Activated T-helper 17 cell treated with anti-CD3 and anti-CD28 coated beads, Interleukin-2, amount 50 U/mL, for 72 hours (primary cell): ENCODE data around the gene FASTKD3. TPM values are rescaled to one million over a fixed set of nuclear protein-coding genes. Genes with fewer than 3 reads are reported as not detected.

ENCODE experiments used
- ATAC-seq: fragments of 150-1000 bp; cut with Tn5 transposase; replicated peaks from 2 replicates; pipeline ENCODE4 v1.10.0; 2021; ENCODE audit warnings: mild to moderate bottlenecking, moderate library complexity
- H3K27ac Mint-ChIP-seq: one replicate; pipeline ENCODE4 v1.8.0; 2022; ENCODE audit warnings: mixed read lengths
- H3K27me3 Mint-ChIP-seq: one replicate; pipeline ENCODE4 v1.8.0; 2022; ENCODE audit warnings: mixed read lengths
- H3K36me3 Mint-ChIP-seq: one replicate; pipeline ENCODE4 v1.8.0; 2022; ENCODE audit warnings: low read depth, mild to moderate bottlenecking, mixed read lengths
- H3K4me1 Mint-ChIP-seq: one replicate; pipeline ENCODE4 v1.8.0; 2022; ENCODE audit warnings: mixed read lengths
- H3K4me3 Mint-ChIP-seq: one replicate; pipeline ENCODE4 v1.8.0; 2022; ENCODE audit warnings: mild to moderate bottlenecking, mixed read lengths
- H3K9me3 Mint-ChIP-seq: one replicate; pipeline ENCODE4 v1.8.0; 2022; ENCODE audit warnings: mixed read lengths
- total RNA-seq, 2 donors: library from RNA; stranded (reverse); gene quantifications; one replicate each; pipeline ENCODE4 v1.2.3, GENCODE V29; 2022

FASTKD3 gene
- total RNA-seq, 2 donors from 2014 or later = 7.9 to 13.4 TPM

DNA sequence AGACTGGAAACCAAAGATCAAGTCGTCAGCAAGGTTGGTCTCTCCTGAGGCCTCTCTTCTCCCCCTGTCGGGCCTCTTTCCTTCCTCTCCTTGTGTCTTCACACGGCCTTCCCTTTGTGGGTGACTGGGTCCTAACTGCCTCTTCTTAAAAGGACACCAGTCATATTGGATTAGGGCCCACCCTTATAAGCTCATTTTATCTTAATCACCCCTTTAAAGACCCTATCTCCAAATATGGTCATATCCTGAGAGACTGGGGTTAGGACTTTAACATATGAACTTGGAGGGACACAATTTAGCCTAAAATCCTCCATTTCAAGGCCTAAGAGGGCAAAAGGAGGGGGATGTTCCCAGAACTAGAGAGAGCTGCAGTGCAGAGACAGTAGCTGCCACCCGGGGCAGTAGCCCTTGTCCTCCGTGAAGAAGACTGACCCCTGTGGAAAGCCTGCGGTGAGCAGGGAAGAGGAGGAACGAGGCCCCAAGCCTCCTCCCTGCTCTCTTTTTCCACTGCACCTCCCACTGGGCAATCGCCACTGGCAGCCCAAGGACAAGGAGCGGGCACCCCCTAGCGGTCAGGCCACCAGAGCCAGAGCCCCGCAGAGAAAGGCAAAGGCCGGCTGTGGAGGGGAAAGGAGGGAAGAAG, 52.8 kb downstream of the FASTKD3 start:
- H3K4me3 Mint-ChIP-seq = no peak overlapping the region
- no peaks in the 10 kb centered on the region for H3K36me3 Mint-ChIP-seq
- no peaks in the 10 kb centered on the region for H3K4me1 Mint-ChIP-seq
- peaks cover 37% of the 10 kb centered on the region for H3K27me3 Mint-ChIP-seq
- no peaks in the 10 kb centered on the region for H3K9me3 Mint-ChIP-seq
- H3K27ac Mint-ChIP-seq = no peak overlapping the region
- peak; percentile 82 for ATAC-seq

DNA sequence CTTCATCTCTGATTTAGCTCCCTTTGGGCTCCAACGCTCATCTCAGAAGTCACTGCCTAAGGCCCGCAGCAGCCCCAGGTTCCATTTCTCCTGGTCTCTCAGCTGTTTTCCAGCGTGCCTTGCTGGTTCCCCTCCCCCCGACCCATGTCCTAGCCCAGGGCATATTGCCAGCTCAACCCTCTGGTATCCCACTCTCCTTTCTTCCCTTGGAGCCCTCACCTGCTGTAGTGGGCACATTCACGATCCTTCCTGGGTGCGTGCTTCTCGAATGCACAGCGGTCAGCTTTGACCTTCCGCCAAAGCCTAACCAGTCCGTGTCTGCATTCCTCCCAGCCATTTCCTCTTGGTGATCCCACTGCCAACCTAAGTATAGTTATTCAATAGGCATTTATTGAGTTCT, 54.0 kb downstream of the FASTKD3 start:
- Mint-ChIP-seq H3K4me3 (no peak overlapping the region), H3K4me1 (no peaks in the 10 kb centered on the region), H3K27ac (no peak overlapping the region), H3K9me3 (no peaks in the 10 kb centered on the region), H3K27me3 (peaks cover 41% of the 10 kb centered on the region), H3K36me3 (no peaks in the 10 kb centered on the region)
- no peak for ATAC-seq

DNA sequence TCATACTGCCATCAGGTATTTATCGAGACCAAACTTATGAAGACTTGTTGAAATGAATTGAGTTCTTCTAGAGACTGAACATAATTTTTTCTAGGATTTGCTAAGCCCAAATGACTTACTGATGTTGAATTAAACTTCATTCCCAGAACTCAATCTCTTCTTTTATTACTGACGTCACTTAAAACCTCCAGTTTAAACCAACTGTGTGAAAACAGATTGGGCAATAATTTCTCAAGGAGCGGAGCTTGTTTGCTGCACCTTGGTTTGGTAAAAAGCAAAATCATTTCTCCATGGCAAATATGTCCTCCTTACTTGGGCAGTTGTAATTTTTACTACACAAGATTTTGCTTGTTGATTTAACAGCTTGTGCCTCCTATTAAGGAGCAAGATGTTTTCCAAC, 55.3 kb downstream of the FASTKD3 start:
- ATAC-seq = no peak
- peaks cover 36% of the 10 kb centered on the region for H3K27me3 Mint-ChIP-seq
- no peak overlapping the region for H3K27ac Mint-ChIP-seq
- no peaks in the 10 kb centered on the region for H3K4me1 Mint-ChIP-seq
- no peaks in the 10 kb centered on the region for H3K36me3 Mint-ChIP-seq
- H3K9me3 Mint-ChIP-seq = no peaks in the 10 kb centered on the region
- H3K4me3 Mint-ChIP-seq = no peak overlapping the region

DNA sequence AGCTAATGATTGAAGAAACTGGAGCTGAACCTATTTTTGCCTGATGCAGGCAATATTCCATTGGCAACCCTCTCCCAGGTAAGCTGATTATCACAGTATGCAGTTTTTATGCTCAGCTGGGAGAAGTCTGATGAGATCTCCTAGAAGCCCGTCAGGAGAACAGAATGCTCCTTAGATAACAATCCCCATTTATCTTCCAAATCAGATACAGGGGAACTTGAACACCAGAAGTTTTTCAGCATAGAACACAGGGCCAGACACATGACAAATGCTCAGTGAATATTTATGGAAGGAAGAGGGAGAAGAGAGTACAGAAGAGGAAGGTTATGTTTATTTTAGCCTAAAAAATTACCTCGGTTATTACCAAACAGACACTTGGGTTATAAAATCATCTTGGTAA, 55.8 kb downstream of the FASTKD3 start:
- Mint-ChIP-seq H3K27ac (no peak overlapping the region), H3K4me1 (no peaks in the 10 kb centered on the region), H3K27me3 (peaks cover 37% of the 10 kb centered on the region), H3K9me3 (no peaks in the 10 kb centered on the region), H3K4me3 (no peak overlapping the region), H3K36me3 (no peaks in the 10 kb centered on the region)
- ATAC-seq = no peak

DNA sequence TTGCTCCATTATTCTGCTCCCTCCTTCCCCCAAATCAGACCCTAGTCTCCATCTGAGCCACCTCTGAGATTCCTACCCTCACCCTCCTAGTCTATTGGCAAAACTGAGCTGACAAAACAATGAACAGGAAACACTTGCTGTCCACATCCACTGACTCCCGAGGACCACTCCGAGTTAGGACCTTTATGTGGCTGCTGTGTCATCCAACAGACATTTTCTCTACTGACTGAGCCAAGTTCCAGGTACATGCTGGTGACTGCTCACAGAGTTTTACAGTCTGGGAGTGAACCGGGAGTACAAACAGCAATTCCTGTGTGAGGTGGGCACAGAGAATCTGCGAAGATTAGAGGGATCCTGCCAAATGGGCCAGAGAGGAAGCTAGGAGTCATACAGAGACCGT, 57.1 kb downstream of the FASTKD3 start:
- Mint-ChIP-seq H3K27me3 (peaks cover 37% of the 10 kb centered on the region), H3K4me3 (no peak overlapping the region), H3K4me1 (no peaks in the 10 kb centered on the region), H3K27ac (no peak overlapping the region), H3K9me3 (no peaks in the 10 kb centered on the region), H3K36me3 (no peaks in the 10 kb centered on the region)
- ATAC-seq = no peak

Other genes starting within 250 kb of the FASTKD3 start
- not detected for gene CFAP90, start 17.9 kb downstream of the FASTKD3 start, total RNA-seq
- gene MTRR, start 117 bp upstream of the FASTKD3 start, total RNA-seq = 10 to 100 TPM; 27.5 to 62.6 TPM